ENCODE measurements around the gene TENT5C.

TENT5C gene

DNA sequence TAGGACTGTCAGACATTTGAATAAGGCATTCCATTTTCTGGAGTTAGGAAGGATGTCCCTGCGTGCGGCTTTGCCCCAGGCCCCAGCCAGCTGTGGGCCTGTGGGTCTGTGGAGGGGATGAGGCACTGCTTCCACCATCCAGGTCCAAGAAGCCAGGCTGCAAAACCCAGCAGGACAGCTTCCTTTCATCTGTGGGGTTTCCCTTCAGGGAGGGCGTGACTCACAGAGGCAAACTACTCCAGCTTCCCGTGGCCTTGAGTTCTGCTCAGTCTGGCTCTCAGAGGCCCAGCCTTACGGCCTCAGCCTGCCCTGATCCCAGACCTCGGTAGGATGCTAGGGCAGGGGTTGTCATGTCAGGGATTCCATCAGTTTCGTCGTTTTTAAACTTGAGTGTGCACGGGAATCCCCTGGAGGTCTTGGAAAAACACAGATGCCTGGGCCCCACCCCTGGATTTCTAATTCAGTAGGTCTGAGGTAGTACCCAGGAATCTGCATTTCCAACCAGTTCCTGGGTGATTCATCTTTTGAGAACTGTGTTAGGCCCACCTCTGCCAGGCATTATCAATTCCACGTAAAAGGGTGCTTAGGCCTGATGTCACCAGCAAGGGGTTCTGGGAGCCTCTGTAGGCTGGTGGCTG lies 32.3 kb upstream of the TENT5C start:
- DNase-seq (ENCODE audit: low read depth in 3 of 3): no peak

DNA sequence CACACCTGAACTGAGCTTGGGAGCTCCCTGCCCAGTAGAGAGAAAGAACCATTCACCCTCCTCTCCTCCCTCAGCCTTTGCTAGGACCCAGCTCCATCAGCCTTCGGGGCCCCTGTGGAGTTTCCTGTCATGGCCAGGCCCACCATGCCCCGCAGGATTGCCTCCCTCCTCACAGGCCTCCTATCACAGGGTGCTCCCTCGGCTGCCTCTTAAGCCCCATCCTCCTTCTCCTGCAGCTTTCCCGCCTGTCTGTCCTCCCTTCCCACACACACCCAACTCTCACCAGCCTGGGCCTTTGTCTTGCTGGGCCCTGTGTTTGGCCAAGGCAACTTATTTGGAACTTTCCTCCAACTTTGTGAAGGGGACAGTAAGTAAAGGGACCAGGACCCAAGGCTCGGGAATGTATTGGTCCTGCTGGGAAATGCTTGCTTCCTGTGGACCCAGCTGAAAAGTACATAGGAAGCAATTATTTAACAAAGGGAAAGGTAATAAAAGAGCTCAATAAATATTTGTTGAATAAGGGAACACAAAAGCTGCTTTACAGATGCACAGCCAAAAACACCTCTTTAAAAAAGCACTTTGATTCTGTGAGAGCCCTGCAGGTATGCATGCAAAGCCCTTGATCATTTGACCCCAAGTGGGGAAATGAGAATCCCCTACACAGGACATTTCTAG lies 31.6 kb upstream of the TENT5C start:
- no peak for DNase-seq (ENCODE audit: low read depth in 3 of 3)

DNA sequence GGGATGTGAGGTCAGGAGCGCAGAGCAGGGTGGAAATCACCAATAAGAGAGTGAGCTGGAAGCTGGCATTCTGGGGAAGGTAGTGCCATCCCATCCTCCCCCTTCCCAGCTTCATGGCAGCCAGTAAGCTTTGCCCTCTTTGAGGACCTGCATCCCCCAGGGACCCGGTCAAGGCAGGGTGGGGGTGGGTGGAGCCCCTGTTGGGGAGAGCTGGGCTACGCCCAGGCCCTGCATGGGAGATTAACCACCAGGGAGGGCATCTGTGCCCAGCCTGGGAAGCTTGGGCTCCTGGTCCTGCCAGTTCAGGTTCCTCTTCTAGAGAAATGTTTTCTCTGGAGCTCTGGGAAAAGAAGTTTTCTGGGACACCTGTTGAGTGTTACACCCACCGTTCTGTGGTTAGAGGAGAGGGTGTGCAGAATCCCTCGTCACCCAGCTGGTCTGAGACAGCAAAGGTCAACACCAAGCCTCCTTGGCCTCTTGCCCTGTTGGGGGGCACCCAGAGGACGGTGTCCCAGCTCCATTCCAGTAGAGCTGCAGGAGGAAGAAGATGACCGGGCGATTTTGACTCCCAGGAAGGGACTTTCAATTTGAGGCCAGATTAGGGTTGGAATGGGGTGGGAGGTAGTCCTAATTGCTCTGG lies 30.1 kb upstream of the TENT5C start:
- DNase-seq (ENCODE audit: low read depth in 3 of 3): no peak

DNA sequence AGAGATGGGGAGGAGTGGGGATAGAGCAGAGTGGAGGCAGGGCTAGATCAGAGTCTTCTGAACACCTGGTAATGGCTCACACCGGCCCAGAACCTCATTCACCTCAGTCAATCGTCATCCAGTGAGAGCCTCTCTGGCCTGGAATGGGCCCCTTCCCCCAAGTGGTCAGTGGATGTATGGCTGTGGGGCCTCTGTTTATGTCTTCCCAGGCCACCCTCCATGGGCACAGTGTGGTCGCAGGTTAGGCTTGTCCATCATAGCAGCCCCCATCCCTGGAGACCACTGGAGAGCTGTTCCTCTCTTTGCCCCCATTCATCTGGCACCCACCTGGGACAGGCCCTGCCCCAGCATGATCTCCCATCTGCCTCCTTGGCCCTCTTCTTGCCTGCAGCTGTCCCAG lies 29.6 kb upstream of the TENT5C start:
- no peak for DNase-seq (ENCODE audit: low read depth in 3 of 3)

DNA sequence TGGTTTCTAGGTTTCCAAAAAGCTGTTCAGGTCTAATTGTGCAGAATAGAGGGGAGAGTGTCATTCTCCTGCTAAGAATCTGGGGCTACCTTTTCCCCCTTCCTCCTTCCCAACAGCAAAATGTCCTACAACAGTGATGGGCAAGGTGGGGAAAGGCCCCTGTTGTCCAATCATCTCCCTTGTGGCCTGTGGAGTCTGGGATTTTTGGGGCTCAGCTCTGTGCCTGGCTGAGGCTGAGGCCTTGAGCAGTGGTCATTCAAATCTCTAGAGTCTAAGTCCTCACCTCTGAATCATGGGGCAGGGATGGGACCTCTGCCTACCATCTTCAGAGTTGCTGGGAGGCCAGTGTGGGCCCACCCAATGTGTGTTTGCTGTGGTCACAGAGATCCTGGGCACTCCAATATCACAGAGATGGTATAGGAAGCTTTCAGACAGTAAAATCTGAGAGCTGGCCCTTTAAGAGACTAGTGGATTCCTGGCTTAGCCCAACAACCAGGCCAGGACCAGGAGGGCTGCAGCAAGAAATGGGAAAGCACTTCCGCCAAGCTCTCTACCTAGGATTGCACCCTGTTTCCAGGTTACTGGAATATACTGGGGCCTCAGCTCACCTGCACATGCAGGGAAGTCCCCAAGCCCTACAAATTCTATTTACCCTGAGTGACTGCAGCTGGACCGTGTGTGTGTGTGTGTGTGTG lies 28.5 kb upstream of the TENT5C start:
- no peak for DNase-seq (ENCODE audit: low read depth in 3 of 3)

DNA sequence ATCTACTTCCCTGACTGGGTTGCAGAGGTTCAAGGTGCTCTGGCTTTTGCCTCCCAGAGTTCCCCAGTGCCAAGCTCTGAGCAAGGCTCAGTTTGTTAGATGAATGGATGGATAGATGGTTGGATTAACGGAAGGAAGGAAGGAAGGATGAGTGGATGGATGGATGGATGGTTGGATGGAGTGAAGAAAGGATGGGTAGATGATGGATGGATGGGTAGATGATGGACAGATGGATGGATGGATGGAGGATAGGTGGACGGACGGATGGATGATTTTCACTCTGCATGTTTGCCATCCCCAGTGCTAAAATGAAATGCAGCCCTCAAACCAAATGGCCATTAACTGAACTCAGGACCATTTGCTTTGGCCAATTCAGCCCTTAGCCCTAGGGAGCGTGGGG lies 27.4 kb upstream of the TENT5C start:
- DNase-seq (ENCODE audit: low read depth in 3 of 3): no peak

DNA sequence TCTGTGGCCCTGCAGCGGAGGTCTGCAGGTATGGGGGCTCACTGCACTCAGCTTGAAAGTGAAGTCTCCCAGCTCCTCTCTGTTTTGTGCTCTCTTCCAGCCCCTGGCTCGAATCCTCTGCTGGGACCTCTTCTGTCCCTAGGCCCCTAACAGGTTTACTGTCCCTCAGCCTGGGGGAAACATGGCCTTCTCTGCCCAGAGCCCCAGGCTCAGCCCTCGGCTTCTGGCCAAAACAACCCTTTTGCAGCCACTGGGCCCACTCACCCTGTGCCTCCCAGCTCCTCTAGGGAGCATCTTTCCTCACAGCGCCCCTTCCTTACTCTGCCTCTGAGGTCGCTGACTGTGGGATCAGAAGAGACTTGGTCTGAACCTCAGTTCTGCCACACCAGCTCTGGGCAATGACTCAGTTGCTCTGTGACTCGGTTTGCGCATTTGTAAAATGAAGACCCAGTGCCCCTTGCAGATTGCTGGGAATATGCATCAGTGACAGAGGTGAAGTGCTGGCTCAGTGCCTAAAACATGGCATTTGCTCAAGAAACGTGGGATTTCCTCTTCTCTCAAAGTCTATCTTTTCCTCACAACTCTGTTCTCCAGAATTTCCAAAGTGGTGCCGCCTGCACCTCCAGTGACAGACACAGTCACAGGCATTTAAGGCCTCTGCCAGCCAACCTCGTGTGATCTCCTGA lies 26.5 kb upstream of the TENT5C start:
- no peak for DNase-seq (ENCODE audit: low read depth in 3 of 3)

DNA sequence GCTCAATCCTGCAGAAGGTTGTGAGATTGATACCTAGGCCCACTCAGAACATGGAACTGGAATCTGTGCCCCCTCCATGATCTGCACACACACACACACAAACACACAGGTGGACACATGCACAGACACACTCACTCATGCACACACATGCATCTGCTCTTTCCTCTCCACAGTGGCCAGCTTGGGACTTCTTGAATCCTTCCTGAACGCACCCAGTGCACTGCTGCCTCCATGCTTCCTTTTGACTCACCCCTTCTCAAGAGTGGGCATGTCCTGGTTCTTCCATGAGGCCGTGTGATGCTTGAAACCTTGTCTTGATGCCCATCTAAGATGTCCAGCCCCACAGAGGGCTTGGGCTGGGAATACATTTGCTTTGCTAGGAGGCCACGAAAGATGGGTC lies 25.4 kb upstream of the TENT5C start:
- no peak for DNase-seq (ENCODE audit: low read depth in 3 of 3)

DNA sequence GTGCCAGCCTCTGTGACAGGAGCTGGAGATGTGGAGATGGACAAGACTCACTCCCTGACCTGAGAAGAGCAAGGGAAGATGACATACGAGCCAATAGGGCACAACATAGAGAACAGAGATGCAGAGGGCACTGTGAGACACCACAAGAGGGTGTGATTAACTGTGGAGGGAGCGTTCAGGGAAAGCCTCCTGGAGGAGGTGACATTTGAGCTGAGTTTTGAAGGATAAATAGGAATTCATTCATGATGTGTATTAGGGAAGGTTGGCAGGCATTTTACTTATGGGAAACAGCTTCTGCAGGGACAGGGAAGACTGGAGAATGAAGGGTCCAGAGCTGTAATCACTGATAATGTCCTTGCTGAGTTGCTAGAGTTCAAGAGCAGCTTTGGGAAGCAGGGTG lies 25.0 kb upstream of the TENT5C start:
- no peak for DNase-seq (ENCODE audit: low read depth in 3 of 3)

DNA sequence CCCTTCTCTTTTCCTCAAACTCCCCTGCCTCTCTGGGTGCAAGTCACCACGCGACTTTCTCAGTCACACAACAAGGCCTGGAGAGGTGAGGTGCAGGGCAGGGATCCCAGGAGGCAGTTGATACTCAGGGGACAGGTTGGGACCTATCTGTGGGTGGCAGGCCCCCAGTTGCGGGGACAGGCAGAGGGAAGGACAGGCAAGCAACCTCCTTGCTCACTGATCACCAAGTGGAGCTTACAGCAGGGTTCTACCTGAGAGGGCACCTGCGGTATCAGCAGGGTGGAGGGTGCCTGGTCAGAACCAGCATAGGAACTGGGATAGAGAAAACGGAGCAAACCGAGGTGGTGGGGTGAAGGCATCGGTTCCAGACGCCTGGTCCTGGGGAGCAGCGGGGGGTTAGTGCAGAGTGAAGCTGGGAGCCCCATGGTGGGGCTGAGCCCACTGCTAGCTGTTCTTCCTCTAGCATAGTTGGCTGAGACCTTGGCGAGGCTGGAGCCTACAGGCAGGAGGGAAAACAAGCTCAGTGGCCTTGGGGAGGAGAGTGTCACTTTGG lies 24.4 kb upstream of the TENT5C start:
- no peak for DNase-seq (ENCODE audit: low read depth in 3 of 3)

DNA sequence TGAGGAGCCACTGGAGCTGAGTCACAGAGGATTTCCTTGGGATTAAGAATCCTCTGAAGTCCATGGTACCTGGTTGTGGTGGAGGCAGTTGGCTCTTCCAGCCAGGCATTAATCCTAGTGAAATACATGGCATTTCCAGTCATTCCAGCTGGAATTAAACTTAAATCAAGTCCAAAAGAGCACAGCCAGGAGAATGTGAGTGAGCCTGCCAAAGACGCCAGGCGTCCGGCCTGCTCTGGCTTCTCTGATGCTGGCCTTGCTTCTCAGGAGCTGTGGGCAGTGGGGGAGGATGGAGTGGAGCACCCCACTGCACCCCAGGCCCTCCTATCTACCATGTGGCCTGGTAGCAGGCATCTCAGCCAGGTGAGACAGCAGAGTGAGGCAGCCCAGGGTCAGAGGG lies 23.4 kb upstream of the TENT5C start:
- DNase-seq (ENCODE audit: low read depth in 3 of 3): no peak

DNA sequence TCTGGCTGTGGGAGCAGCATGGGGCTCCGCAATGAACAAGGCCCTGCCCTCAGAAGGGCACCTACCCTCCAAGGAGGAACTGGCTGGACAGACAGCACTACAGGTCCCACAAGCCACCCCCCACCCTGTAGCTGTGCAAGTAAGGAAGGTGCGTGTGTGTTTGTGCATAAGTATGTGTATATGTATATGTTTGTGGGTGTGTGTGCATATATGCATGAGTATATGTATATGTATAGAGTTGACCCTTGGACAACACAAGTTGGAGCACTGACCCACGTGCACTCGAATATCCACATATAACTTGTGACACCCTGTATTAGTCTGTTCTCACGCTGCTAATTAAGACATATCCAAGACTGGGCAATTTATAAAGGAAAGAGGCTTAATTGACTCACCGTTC lies 22.6 kb upstream of the TENT5C start:
- DNase-seq (ENCODE audit: low read depth in 3 of 3): no peak

DNA sequence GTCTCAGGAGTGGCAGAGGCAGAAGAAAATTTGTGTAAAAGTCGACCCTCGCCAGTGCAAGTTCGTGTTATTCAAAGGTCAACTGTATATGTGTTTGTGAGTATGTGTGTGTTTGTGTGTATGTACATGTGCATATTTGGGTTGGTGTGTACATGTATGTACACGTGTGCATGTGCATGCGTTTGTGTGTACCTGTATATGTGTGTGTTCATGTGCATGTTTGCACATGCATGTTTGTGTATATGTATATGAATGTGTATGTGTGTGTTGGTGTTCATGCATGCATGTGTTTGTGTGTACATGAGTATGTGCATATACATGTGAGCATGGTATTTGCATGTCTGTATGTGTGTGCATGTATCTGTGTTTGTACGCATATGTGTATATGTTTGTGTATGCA lies 21.7 kb upstream of the TENT5C start:
- no peak for DNase-seq (ENCODE audit: low read depth in 3 of 3)

DNA sequence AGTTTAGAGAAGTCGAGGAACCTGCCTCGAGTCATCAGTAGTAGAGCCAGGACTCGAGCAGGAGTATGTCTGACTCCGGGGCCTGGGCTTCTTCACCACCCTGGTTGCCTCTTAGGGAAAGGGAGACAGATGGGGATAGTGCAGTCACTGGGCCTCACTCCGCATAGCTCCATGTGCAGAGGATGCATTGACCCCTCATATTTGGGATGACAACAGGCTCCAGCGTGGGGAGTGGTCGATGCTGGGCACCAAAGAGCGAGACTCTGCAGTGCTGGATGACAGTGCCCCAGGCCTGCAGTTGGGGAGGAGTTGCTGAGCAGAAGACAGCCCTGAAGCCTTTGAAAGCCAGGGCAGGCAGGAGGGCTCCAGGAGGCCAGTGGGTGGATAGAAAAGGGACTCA lies 20.8 kb upstream of the TENT5C start:
- no peak for DNase-seq (ENCODE audit: low read depth in 3 of 3)

DNA sequence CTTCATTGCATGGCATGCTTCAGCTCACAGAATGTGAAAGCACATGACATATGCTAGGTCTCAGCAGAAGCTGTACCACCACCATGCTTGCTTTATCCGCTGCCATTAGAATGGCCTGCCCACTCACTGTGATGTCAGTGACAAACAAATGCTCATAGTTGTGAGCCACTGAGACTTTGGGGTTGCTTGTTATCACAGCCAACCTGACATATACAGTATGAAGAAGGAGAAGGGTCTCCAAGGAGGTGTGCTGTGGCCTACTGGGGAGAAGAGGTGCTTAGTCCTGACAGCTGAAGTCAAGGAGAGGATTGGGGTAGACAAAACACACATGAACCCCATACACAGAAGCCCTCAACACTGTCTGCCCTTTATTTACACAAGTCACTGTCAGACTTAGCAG lies 19.5 kb upstream of the TENT5C start:
- no peak for DNase-seq (ENCODE audit: low read depth in 3 of 3)

DNA sequence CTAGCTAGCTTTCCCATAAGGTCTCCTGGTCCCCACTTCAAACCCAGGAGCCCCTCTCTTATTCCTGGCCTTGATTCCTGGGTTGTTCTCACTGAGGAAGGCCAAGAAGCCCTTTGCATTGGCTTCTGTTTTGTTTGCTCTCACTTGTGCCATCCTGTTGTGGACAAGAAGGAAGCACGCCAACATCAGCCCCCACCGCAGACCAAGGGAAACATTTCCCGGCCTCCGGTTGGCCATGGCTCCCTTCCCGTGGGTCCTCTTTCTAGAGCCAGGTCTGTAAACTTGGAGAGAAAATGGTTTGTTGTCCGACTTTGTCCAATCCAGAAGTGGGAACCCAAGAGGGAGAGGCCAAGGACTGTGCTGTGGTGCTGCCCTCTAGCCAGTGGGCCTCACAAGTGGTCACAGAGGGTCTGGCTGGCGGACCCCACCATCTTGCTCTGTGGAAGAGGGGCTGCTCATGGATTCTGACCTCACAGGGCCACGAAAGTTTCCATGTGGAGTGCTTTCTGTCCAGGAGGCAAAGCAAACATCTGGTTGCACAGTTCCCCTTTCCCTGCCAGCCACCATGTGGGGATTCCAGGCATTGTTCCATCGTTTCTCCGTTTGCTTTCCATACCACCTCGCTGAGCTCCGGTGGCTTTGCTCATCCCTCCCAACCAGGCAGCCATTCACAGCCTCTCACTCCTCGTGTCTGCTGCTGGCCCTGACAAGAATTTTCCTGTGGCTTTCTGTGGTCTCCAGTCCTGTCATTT lies 18.9 kb upstream of the TENT5C start:
- DNase-seq (ENCODE audit: low read depth in 3 of 3): no peak

DNA sequence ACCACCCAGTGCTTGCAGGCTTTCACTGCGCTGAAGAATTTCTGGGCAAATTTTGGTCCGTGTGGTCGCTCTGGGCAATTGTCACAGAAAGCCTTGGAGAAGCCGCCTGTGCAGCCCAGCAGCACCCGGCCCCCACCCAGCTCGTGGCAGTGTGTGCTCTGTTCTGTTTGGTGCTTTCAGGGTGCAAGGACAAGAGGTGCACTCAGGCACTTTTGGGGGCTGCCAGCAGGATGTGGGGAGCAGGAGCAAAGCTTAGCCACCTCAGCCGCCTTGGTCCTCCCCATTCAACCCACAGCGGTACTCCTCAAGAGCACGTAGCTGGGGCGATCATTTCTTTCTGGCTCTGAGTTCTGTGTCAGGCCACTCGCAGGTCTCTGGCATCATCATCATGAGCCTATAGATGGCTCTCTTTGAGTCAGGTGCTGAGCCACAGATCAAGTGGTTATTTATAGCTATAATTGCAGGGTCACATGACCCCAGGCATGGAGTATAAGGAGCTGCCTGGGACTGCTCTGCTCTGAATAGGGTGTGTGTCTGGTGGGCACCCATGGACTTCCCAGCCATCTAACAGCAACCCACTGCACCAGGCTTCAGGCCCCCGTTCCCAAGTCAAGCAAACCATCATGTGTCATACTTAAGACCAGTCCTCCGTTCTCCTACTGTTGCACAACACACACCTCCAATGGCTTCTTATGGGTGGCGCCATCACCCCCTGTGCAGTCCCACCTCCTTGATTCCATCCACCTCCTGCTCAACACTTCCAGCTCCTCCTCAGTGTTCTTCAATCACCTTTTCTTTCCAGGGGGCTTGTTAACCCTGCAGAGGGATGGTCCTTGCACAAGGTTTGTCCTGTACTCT lies 18.1 kb upstream of the TENT5C start:
- no peak for DNase-seq (ENCODE audit: low read depth in 3 of 3)

DNA sequence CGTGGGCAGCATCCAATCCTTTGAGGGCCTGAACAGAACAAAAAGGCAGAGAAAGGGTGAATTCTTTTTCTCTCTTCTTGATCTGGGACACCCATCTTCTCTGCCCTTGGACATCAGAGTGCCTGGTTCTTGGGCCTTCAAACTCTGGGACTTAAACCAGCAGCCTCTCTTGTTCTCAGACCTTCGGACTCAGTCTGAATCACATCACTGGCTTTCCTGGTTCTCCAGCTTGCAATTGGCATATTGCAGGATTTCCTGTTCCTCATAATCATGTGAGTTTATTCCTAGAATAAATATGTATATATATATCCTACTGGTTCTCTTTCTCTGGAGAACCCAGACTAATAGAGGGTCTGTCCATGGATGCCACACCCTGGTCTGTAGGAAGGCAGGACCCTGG lies 16.3 kb upstream of the TENT5C start:
- DNase-seq (ENCODE audit: low read depth in 3 of 3): no peak

DNA sequence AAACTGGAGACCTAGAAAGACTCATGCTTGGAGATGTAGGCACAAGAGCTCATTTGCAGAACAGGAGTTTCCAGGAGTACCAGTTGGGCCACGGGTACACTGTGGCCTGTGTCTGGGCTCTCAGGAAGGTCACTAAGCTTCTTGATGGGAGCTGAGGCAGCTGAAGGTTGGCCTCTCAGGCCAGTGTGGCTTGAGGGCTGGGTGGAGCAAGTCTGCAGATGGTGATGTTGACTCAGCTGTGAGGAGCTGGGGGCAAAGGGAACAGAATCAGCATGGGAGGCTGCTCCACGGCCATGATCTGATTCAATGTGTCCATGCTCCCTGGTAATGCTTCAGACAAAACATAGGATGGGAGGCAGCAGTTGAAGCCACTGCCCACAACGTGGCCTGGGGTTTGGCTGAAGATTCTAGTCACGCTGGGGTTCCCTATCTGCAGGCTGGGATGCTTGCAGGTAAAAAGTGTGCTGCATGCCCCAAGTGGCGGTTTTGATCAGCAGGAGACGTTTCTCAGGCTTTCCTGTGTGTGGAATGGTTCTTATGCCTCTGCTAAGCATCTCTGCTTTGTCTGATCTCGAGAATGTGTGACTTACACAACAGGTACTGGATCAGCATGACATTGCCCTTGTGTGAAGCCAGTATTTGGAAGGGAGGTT lies 15.4 kb upstream of the TENT5C start:
- no peak for DNase-seq (ENCODE audit: low read depth in 3 of 3)

DNA sequence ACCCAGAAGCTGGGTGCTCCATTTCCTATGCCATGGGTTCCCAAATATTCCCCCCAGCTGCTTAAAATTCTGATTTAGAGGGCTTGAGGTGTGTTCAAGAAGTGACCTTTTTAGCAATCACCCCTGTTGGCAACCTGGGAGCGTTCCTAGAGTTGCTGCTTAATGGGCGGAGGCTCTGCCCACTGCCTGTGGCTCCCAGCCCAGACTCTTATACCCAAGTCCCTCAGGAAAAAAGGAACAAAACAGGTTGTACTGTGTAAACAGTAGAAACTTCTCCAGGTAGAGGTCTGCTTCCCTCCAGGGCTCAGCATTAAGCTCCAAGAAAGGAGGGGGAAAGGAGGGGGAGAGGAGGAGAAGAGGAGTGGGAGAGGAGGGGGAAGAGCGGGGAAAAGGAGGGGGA lies 14.6 kb upstream of the TENT5C start:
- DNase-seq (ENCODE audit: low read depth in 3 of 3): no peak

All from stimulated activated CD4-positive, alpha-beta T cell treated with anti-CD3 and anti-CD28 coated beads, TNF-alpha, amount 100 ng/mL, for 4 hours (primary cell).